BE2C (cell line): ENCODE results near the gene PRPF19.

Source experiments
- DNase-seq: peaks from one replicate; pipeline ENCODE4 v3.0.0-alpha.2; 2020
- H3K27me3 ChIP-seq: fragments of 250-450 bp; sonication (Bioruptor Pico); 2 replicates; pipeline ENCODE4 v1.5.1; 2020; ENCODE audit warnings: mild to moderate bottlenecking
- H3K36me3 ChIP-seq: fragments of 250-450 bp; sonication (Bioruptor Pico); 2 replicates; pipeline ENCODE4 v1.5.1; 2020; ENCODE audit warnings: mild to moderate bottlenecking
- H3K4me1 ChIP-seq: fragments of 250-450 bp; sonication (Bioruptor Pico); 2 replicates; pipeline ENCODE4 v1.5.1; 2020
- H3K4me3 ChIP-seq: 2 replicates; pipeline ENCODE4 v1.5.1; 2011; ENCODE audit warnings: low read depth, low read length
- H3K9me3 ChIP-seq: fragments of 250-450 bp; sonication (Bioruptor Pico); 2 replicates; pipeline ENCODE4 v1.5.1; 2020
- TF ChIP-seq, protein P1 (sequence below): IDR thresholded peaks from 2 replicates; pipeline ENCODE4 v1.5.1; 2012; ENCODE audit warnings: mild to moderate bottlenecking, low read depth, low read length

PRPF19 gene

DNA sequence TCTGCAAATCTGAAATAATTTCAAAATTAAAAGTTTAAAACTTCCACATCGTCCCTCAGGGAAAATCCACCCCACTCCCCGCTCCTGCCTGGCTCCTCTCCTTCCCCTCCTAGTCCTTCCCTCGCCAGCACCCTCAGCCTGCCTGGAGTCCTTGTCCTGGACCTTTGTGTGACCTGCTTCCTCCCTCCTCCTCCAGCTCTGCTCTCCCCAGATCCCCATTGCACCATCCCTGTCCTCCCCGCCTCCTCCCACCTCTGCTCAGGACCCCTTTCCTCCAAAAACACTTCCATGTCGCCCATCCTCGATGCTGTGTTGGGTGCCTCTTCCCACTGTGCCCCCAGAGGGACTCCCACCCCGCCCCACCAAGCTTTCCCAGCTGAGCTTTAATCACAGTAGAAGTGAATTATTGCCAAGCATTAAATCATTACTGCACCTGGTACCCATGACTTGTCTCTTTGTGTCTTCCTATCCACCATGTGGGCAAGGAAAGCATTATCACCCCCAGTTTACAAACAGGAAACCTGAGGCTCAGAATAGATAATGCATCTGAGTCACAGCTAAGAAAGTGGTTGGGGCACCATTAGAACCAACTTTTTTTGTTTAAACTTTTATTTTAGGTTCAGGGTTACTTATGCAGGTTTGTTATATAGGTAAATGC lies 41.4 kb downstream of the PRPF19 start:
- no peak overlapping the region for H3K4me3 ChIP-seq
- no peaks in the 10 kb centered on the region for H3K36me3 ChIP-seq
- no peaks in the 10 kb centered on the region for H3K9me3 ChIP-seq
- no peaks in the 10 kb centered on the region for H3K27me3 ChIP-seq
- no peaks in the 10 kb centered on the region for H3K4me1 ChIP-seq
- DNase-seq, result no peak
- TF ChIP-seq, protein P1, sequence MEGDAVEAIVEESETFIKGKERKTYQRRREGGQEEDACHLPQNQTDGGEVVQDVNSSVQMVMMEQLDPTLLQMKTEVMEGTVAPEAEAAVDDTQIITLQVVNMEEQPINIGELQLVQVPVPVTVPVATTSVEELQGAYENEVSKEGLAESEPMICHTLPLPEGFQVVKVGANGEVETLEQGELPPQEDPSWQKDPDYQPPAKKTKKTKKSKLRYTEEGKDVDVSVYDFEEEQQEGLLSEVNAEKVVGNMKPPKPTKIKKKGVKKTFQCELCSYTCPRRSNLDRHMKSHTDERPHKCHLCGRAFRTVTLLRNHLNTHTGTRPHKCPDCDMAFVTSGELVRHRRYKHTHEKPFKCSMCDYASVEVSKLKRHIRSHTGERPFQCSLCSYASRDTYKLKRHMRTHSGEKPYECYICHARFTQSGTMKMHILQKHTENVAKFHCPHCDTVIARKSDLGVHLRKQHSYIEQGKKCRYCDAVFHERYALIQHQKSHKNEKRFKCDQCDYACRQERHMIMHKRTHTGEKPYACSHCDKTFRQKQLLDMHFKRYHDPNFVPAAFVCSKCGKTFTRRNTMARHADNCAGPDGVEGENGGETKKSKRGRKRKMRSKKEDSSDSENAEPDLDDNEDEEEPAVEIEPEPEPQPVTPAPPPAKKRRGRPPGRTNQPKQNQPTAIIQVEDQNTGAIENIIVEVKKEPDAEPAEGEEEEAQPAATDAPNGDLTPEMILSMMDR, result no peak

DNA sequence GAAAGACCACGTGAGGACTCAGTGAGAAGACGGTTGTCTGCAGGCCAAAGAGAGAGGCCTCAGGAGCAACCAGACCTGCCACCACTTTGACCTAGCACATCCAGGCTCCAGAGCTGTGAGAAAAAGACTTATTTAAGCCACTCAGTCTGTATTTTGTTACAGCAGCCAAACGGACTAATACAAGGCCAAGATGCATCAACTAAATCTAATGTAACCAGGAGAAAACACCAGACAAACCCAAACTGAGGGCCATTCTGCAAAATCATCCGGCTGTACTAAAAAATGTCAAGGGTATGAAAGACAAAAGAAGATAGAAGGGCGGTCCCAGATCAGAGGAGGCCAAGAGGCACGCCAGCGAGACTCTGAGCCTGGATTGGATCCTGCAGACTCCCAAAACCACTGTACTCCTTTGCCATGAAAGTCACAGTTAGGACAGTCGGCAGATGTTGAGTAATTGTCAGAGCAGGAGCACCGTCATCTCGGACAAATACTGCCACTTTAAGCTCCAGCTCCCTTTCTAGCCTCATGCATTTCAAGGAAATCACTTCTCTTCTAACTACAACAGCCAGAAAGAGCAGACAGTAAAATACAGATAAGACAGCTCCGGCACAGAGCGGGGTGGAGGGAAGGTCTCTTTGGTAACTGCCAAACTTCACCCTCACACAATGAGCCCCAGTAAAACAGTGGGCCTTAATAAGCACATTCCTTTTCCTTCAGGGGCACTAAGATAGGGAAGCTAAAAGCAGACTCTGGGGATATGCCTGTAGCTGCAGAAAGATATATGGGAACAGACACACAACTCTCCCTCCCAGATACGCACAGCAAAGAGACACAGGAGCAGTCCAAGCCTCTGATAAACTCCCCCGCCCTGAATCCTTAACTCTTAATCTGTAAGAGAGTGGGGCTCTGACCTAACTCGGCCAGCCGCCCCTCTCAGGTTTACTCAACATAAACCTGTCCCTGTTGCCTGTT lies 42.5 kb downstream of the PRPF19 start:
- no peaks in the 10 kb centered on the region for H3K9me3 ChIP-seq
- no peaks in the 10 kb centered on the region for H3K27me3 ChIP-seq
- DNase-seq, result no peak
- no peak overlapping the region for H3K4me3 ChIP-seq
- H3K4me1 ChIP-seq, result no peaks in the 10 kb centered on the region
- H3K36me3 ChIP-seq, result no peaks in the 10 kb centered on the region
- TF ChIP-seq, protein P1, result no peak

DNA sequence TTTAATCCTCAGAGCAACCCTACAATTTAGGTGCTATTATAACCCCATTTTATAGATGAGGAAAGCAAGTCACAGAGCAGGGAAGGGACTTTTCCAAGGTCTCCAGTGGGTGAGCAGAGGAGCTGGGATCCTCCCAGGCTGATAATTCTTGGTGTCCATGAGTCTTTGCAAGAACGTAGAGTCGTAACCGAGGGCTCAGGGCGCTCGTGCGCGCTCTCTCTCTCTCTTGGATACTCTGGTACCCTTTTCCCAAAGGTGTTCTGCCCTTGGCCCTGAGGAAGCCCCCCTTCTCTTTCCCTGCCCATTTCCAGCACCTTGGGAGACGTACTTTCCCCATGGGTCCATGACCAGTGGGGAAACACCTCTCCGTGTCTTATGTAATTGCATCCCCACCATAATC lies 44.2 kb downstream of the PRPF19 start:
- no peak for DNase-seq
- H3K4me1 ChIP-seq, result no peaks in the 10 kb centered on the region
- TF ChIP-seq, protein P1, result no peak
- no peaks in the 10 kb centered on the region for H3K9me3 ChIP-seq
- no peak overlapping the region for H3K4me3 ChIP-seq
- H3K27me3 ChIP-seq, result no peaks in the 10 kb centered on the region
- no peaks in the 10 kb centered on the region for H3K36me3 ChIP-seq

DNA sequence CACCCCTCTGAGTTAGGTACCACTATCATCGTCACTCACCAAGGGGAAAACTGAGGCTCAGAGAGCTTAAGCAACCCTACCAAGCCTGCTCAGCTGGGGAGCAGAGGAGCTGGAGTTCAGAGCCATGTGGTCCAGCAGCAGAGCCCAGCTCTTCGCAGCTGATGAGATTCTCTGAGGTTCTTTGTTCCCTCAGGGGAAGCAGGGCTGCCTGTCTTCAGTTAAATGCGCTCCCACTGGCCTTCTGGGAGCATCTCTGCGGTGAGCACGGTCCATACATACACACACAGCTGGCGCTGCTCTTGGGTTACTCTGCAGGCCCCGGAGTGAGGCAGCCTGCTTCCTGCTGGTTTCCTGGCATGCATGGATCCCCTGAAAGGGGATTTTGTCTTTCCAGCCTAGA lies 45.4 kb downstream of the PRPF19 start:
- Histone ChIP-seq H3K4me3 (no peak overlapping the region), H3K9me3 (no peaks in the 10 kb centered on the region), H3K4me1 (no peaks in the 10 kb centered on the region), H3K36me3 (no peaks in the 10 kb centered on the region), H3K27me3 (no peaks in the 10 kb centered on the region)
- no peak for DNase-seq
- TF ChIP-seq, protein P1, result no peak

DNA sequence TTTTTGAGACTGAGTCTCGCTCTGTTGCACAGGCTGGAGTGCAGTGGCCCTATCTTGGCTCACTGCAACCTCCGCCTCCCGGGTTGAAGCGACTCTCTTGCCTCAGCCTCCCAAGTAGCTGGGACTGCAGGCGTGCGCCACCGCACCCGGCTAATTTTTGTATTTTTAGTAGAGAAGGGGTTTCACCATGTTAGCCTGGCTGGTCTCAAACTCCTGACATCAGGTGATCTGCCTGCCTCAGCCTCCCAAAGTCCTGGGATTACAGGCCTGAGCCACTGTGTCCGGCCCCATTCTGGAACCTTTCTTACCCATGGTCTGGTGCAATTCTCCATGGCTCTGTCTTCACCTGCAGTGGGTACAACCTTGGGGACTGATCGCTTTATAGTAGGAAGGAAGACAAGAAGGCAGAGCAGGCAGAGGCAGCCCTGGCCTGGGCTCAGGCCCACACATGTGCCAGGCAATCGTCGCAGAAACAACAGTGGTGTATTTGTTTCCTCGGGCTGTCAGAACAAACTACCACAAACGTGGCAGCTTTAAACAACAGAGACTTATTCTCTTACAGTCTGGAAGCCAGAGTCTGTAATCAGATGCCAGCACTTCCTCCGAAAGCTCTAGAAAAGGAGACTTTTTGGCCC lies 46.7 kb downstream of the PRPF19 start:
- no peak overlapping the region for H3K4me3 ChIP-seq
- no peaks in the 10 kb centered on the region for H3K9me3 ChIP-seq
- no peaks in the 10 kb centered on the region for H3K36me3 ChIP-seq
- H3K4me1 ChIP-seq, result no peaks in the 10 kb centered on the region
- TF ChIP-seq, protein P1, result no peak
- no peak for DNase-seq
- H3K27me3 ChIP-seq, result no peaks in the 10 kb centered on the region
